Activated T-cell treated with anti-CD3 and anti-CD28 coated beads for 1 hour (primary cell): ENCODE results near the gene PSMG1.
"Not testable (repeated sequence)": the region's sequence is repeated elsewhere in the genome, so short reads cannot be mapped to it uniquely, and the experiment has no call there.

Experiments
- DNase-seq: peaks from one replicate; pipeline ENCODE4 v3.0.0-alpha.2; 2020; ENCODE audit warnings: low read depth

Gene PSMG1

GRCh38 chr21:39188521-39189139 lies 5.4 kb upstream of the PSMG1 start:
- no peak for DNase-seq

DNA sequence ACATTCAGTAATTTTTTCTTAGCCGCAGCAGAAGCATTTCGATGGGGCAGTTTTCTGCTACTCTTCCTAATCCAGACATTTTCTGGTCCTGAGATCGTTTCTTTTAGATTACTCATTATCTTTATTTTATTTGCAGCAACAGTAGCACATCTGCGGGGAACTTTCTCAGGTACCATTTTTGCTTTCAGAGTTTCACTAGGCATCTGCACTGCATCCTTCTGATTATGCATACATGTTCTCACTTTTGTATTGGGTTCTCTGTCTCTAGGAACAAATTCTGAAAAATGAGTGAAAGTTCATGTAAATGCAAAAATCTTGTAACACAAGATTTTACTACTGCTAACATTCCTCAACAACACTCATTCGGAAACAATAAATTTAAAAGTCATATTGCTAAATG lies 3.9 kb upstream of the PSMG1 start:
- no peak for DNase-seq

- DNase-seq: no peak
Observed at GRCh38 chr21:39186676-39187075, 3.4 kb upstream of the PSMG1 start.

DNA sequence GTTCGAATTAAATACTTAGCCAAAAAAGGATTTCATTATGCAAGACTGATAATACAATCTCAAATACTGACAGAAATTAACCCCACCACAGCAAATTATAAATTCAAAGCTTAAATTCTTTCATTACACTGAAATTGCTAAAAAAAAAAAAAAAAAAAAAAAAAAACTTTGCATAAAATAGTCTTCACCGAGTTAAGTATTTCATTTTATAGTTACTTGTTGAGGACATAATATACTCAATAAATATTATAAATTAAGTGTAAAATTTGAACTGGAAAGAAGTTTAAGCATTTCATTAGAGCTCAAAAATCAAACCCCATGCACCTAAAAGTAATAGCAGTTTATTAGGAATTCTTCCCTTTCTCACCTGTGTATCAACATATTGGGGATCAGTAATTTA lies 1.9 kb upstream of the PSMG1 start:
- DNase-seq: no peak

- DNase-seq: no peak
Observed at GRCh38 chr21:39184050-39184980, 1.1 kb upstream of the PSMG1 start.

DNA sequence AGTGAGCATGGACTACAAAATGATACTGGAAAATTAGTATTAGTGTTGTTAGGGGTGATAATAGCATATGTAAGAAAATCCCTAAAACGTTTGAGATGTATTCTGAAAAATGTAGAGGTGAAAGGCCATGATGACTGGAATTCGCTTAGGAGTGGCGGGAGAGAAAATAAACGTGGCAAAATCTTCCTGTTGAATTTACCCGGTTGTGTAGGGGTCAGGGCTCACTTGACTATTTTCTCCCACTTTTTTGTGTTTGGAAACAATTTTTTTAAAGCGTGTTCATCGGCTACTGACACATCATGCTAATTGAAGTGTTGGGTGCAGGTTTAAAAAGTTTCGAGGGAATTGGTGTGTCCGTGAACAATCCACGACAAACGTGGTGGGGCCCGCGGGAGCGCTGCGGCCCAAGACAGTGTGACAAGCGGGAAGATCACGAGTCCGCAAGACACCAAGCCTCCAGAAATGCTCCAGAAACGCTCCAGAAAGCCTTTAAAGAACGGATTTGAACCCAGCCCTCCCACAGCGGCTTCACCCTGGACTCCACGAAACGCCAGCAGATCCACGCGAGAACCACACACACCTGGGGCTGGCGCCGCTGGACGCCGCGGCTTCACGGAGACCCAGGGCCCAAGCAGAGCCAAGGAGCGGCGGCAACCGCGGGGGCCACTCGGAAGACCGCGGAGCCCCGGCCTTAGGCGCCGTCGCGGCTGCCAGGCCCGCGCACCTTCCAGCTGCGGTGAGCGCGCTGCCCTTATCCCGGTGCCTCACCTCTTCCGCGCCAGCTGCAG lies 573 bp downstream of the PSMG1 start:
- DNase-seq: no peak

- no peak for DNase-seq
Observed at GRCh38 chr21:39182016-39182415, 1.2 kb downstream of the PSMG1 start.

DNA sequence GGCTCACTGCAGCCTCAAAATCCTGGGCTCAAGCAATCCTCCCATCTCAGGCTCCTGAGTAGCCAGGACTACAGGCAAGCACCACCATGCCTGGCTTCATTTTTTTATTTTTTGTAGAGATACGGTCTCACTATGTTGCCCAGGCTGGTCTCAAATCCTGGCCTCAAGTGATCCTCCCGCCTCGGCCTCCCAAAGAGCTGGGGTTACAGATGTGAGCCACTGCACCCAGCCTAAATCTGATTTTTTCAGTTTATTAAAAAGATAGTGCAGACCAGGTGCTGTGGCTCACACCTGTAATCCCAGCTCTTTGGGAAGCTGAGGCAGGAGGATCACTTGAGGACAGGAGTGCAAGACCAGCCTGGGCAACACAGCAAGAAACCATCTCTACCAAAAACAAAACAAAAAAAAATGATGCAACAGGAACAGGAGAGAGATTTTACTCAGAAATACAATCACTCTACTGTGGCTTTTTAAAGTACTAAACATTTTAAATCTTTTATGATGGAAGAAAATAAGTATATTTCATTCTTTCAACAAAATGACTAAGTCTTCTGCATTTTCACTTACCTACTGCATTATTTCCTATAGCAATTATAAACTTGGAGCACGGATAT lies 1.9 kb downstream of the PSMG1 start:
- DNase-seq: no peak

DNA sequence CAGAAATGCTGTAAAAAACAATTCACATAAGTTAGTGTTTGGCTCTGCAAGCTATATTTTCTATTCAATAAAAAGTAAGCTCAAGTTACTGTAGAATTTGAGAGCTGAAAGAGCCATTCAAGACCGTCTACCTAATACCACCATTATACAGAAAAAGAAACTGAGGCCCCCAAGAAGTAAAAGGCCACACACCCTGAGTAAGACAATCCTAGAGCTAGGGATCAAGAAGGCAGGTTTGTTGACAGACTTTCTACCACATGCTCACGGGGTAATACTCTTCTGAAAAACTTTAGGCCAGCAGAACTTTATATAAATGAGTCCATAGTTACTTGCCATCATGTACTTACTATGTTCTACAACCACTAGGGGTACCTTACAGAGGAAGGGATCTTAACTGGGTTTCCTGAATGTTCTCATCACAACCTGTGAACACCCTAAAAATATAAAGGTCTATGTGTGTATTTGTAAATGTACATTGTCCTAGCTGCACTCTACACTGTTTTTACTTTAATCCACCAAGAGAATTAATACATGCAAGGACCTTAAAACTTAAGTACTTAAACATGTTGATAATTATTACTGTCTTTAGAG lies 2.7 kb downstream of the PSMG1 start:
- no peak for DNase-seq

DNA sequence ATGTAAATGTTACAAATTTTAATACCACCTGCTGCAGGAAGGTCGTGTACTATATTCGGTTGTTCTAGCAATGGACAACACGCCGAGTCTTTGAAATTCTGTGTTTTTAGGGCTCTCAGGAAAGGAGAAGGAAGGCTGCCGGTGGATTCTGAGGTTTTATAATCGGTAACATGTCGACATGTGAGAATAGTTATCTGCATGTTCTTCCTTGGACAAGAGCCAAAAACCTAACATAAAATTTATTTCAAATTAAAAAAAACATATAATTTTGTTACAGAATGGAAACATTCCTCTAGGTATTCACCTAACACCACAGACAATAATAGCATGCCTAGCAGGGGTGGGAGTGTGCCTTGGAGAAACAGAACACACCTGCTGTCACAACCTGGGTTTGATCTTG lies 4.8 kb downstream of the PSMG1 start:
- no peak for DNase-seq

- no peak for DNase-seq
Observed at GRCh38 chr21:39176271-39176709, 7.0 kb downstream of the PSMG1 start.

GRCh38 chr21:39175665-39176064 lies 7.6 kb downstream of the PSMG1 start:
- no peak for DNase-seq

GRCh38 chr21:39175154-39175553 lies 8.1 kb downstream of the PSMG1 start:
- no peak for DNase-seq

- DNase-seq: no peak
Observed at GRCh38 chr21:39173716-39174680, 9.3 kb downstream of the PSMG1 start.

- no peak for DNase-seq
Observed at GRCh38 chr21:39169906-39170305, 13.3 kb downstream of the PSMG1 start.

GRCh38 chr21:39168800-39169199 lies 14.5 kb downstream of the PSMG1 start:
- DNase-seq: no peak

DNA sequence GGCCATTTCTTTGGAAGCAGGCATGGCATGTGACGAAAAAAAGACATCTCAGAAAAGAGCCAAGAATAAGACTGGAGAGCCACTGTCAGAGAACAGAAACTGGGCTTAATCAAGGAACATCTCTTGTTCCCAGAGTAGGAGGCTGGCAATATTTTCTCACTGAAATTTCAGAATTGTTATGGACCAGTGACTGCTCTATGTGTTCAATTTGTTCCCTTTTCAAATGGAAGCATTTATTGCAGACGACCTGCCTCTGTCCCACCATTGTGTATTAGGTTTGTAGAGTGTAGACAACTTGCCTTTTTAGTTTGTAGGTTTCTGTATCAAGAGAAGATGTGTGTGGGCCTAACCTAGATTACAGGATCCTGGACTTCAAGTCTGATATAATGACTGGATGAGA lies 18.7 kb downstream of the PSMG1 start:
- no peak for DNase-seq

DNA sequence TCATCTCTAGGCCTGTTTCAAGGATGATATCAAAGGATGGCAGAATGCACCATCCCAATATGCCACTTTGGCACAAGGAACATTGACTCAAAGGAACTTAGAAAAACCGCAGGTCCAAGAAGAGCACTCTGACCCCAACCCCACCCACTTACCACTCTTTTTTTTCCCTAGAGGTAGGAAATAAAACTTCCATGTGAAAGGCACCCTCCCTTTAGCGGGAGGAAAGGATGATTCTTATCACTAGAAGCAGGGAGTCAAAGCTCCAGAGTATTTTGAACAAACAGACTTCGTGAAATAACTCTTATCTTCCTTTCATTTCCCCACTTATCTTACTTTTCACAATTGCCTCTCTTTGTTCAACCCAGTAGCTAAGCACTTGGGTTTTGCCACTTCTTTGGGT lies 22.2 kb downstream of the PSMG1 start:
- no peak for DNase-seq

DNA sequence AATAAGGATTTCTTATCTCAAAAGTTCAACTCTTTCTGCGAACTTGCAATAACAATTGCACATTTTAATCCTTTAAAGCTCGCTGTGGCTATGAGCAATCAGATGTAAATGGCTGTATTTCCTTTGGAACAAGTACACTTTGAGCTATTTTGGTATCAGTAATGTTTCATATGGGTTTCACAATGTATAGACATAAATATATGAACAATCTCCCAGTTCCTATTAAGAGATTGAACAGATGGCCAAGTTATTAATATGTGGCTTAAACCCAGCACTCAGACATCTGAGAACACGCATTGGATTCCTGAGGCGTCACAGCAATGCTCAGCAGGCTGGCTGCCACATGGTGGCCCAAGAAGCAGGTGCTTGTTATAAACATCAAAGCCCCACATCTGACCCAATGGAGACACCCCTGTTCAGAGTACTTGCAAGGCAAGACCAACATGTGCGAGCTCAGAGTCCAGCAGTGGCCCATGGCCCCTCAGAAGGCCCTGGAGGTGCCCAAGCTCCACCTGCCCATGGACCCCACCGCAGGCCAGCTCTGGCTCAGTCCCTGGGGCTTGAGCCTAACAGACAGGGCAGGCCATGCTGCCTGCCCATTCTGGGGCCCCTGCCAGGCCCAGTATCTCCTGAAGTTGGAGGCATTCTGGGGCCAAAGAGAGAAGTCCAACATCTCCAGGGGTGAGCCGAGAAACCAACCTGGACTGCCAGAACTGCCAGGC lies 23.7 kb downstream of the PSMG1 start:
- no peak for DNase-seq

DNA sequence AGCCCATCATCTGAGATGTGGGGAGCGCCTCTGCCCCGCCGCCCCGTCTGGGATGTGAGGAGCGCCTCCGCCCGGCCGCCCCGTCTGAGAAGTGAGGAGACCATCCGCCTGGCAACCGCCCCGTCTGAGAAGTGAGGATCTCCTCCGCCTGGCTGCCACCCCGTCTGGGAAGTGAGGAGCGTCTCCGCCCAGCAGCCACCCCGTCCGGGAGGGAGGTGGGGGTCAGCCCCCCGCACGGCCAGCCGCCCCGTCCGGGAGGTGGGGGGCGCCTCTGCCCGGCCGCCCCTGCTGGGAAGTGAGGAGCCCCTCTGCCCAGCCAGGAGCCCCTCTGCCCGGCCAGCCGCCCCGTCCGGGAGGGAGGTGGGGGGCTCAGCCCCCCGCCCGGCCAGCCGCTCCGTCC lies 26.0 kb downstream of the PSMG1 start:
- not testable (repeated sequence) for DNase-seq
